HG03565 (cell line): ENCODE data around the gene EI24.

Experiments used
- ATAC-seq: cut with Tn5 transposase; IDR thresholded peaks from one replicate; pipeline ENCODE4 v1.9.1; 2021; ENCODE audit warnings: mild to moderate bottlenecking, moderate library complexity; ENCODE audit not compliant: unreplicated experiment

EI24 gene

DNA sequence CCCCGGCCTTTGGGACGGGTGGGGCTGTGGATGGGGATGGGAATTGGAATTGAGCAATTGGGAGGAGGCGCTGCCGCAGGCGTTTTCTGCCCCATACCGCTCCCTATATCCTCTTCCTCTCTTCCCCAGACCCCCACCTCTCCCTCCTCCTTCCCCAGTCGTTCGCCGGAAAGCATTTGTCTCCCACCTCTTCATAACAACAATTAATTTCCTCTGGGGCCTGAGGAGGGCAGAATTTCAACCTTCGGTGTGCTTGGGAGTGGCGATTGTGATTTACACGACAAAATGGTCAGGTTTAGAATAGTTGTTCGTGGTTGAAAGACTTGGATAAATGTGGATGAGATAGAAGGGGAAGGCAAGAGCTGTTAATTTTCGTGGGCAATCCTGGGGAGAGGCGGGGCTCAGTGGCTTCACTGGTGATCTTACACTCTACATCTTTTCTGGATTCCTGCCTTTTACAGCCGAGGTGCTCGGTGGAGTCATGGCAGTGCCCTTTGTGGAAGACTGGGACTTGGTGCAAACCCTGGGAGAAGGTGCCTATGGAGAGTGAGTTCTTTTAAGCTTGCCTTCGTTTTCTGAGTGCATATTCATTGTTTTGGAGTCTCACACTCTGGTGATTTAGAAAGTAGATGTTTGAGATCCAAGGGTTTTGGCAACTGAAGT, 57.1 kb downstream of the EI24 start:
- ATAC-seq: no peak

DNA sequence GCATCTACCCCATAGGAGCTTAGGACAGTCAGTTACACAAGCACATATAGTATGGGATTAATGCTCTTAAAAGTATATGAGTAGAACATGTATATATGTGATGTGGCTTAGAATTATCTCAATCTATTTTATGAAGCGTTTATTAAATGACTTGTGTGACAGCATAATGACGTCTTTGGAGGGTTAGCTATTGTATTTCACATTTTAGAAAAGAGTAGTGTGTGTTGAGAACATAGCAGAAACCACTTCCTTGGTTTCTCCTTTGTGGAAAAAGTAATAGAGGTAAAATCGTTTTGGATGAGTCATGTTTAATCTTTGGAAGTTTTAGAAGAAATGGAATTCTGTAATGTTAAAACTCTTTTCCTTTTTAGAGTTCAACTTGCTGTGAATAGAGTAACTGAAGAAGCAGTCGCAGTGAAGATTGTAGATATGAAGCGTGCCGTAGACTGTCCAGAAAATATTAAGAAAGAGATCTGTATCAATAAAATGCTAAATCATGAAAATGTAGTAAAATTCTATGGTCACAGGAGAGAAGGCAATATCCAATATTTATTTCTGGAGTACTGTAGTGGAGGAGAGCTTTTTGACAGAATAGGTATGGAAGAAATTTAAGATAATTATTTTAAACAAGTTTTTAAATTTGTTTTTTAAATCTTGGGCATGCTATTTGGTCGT, 58.1 kb downstream of the EI24 start:
- no peak for ATAC-seq
